ENCODE data around the gene DNAJC15.

DNAJC15 gene

DNA sequence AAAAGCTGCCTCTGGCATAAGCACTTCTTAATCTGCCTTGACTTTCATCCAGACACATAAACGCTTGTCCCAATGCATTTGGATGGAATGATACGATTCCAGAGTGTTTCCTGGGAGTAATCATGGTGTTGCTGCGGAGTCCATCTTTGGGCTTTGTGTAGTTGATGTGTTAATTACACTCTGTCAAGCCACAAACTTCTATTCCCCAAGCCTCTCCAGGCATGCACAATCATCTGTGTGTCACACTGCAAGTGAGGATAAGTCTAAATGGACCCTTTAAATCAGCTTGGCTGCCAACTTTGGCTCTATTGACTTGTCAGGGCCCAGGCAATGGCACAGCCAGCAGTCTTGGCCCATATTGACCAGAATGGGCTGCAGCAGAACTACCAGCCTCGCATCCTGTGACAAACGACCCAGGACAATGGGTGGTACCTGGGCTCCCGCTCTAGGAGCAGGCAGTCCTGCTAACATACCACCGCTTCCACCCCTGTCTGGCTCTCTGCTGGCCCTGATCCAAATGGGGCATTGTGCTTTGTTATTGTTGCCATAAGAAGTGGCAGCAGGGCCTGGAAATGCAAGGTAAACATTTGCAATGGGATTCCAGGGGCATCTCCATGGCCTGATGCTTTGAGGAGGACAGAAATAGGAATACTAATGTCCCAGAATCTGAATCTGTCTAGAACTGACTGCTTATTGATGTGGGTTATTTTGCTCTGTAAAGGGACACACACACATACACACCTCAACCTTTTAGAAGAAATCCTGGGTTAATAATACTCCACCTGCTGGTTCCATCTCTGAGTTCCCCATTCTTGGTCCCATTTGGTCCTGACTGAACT, 127.2 kb downstream of the DNAJC15 start:
- H3K4me3 ChIP-seq (ENCODE audit: low read depth, low read length) = no peak overlapping the region
- no peak for TF ChIP-seq CTCF (IDR thresholded peaks at IDR 0.05; ENCODE audit: insufficient read depth, low read depth, low read length, missing control alignments)
- no peak for DNase-seq (ENCODE audit: low read depth)

GRCh38 chr13:43153436-43154090, 130.2 kb downstream of the DNAJC15 start:
- no peak overlapping the region for H3K4me3 ChIP-seq (ENCODE audit: low read depth, low read length)
- no peak for TF ChIP-seq CTCF (IDR thresholded peaks at IDR 0.05; ENCODE audit: insufficient read depth, low read depth, low read length, missing control alignments)
- DNase-seq (ENCODE audit: low read depth) = no peak

DNA sequence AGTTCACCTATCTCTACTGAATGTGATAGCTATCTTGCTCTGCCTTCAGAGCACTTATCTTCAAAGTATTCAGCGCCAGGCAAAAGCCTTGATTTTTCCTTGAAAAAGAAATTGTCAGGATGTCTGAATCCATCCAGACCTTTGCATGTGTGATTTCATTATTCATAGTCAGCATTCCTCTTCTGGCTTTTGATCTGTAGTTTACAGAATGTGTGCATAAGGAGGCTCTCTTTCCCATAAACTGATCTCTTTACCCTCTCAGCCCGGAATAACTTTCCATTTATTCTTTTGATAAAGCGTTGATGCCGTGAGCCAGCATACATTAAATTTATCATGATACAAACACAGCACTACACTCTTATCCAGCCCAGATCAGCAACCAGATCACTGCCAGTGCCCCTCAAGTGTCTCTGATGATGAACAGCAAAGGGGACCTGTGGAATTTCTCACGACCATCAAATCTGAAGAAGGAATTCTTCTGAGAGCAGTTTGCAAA, 130.8 kb downstream of the DNAJC15 start:
- DNase-seq (ENCODE audit: low read depth) = no peak
- no peak for TF ChIP-seq CTCF (IDR thresholded peaks at IDR 0.05; ENCODE audit: insufficient read depth, low read depth, low read length, missing control alignments)
- no peak overlapping the region for H3K4me3 ChIP-seq (ENCODE audit: low read depth, low read length)

DNA sequence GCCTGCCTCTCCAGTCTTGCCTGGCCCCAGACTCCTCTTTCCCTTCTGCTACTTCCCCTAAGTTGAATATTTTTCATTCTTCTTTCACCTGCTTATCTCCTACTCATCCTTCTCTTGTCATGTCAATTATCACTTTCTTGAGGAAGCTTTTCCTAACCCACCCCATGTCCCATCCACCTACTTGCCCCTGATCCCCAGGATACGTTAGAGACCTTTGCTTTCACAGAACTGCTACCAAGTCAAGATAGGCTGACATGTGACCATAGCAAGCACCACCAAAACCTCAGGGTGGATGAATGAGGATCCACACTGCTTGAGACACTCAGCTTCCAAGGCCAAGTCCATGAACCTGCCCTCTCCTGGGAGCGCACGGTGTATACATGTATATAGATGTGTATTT, 131.5 kb downstream of the DNAJC15 start:
- no peak for DNase-seq (ENCODE audit: low read depth)
- TF ChIP-seq CTCF (IDR thresholded peaks at IDR 0.05; ENCODE audit: insufficient read depth, low read depth, low read length, missing control alignments) = no peak
- no peak overlapping the region for H3K4me3 ChIP-seq (ENCODE audit: low read depth, low read length)

- no peak for DNase-seq (ENCODE audit: low read depth)
- TF ChIP-seq CTCF (IDR thresholded peaks at IDR 0.05; ENCODE audit: insufficient read depth, low read depth, low read length, missing control alignments) = no peak
- H3K4me3 ChIP-seq (ENCODE audit: low read depth, low read length) = no peak overlapping the region
Measured at GRCh38 chr13:43156916-43157315, 133.5 kb downstream of the DNAJC15 start.

DNA sequence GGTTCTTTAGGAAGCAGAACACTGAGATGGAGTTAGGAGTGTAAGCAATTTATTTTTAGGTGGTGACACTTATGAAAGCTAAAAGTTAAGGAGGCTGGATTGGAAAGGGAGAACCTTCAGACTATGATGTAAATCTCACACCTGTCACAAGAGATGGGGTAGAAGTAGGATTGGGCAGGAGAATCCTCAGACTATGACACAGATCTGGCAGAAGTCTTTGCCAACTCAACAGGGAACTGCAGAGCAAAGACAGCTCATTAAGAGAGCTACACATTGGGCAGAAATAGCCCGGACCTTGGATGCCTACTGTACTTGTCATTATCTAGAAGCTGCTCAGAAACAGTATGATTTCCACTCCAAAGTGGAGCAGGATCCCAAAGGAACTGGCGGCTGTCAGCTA, 134.4 kb downstream of the DNAJC15 start:
- no peak for DNase-seq (ENCODE audit: low read depth)
- no peak for TF ChIP-seq CTCF (IDR thresholded peaks at IDR 0.05; ENCODE audit: insufficient read depth, low read depth, low read length, missing control alignments)
- H3K4me3 ChIP-seq (ENCODE audit: low read depth, low read length) = no peak overlapping the region
